Activated CD8-positive, alpha-beta T cell treated with anti-CD3 and anti-CD28 coated beads, Interleukin-2, amount 10 ng/mL, durations not matched to agents 7 days and 5 days (primary cell): ENCODE data around the gene MAPK13. TPM values are rescaled to one million over a fixed set of nuclear protein-coding genes. Genes with fewer than 3 reads are reported as not detected.

ENCODE experiments used
- ATAC-seq: fragments of 150-1000 bp; cut with Tn5 transposase; one replicate; pipeline ENCODE4 v1.10.0; 2021; ENCODE audit warnings: moderate library complexity
- CTCF ChIA-PET: fragments of 350-600 bp; sonication (Branson Sonifier 250); formaldehyde crosslinking; loops from one replicate; lab custom pipeline; 2021; ENCODE audit warnings: antibody characterized with exemption; lab: Charles Lee
- POLR2A ChIA-PET: fragments of 350-600 bp; sonication (Branson Sonifier 250); formaldehyde crosslinking; loops from one replicate; lab custom pipeline; 2021; ENCODE audit warnings: antibody characterized with exemption; lab: Charles Lee
- DNase-seq: peaks from one replicate; pipeline ENCODE4 v3.0.0-alpha.2; 2020
- H3K27ac Mint-ChIP-seq: one replicate; pipeline ENCODE4 v1.8.0; 2021; ENCODE audit warnings: mild to moderate bottlenecking, mixed read lengths
- H3K27me3 Mint-ChIP-seq: one replicate; pipeline ENCODE4 v1.8.0; 2021; ENCODE audit warnings: low read depth, mixed read lengths
- H3K36me3 Mint-ChIP-seq: one replicate; pipeline ENCODE4 v1.8.0; 2021; ENCODE audit warnings: low read depth, mixed read lengths
- H3K4me1 Mint-ChIP-seq: one replicate; pipeline ENCODE4 v1.8.0; 2021; ENCODE audit warnings: low read depth, mixed read lengths
- H3K4me3 Mint-ChIP-seq: one replicate; pipeline ENCODE4 v1.8.0; 2021; ENCODE audit warnings: mild to moderate bottlenecking, mixed read lengths
- H3K9me3 Mint-ChIP-seq: one replicate; pipeline ENCODE4 v1.8.0; 2022; ENCODE audit warnings: mixed read lengths; ENCODE audit not compliant: insufficient read depth
- total RNA-seq, 2 experiments: library from RNA; stranded (reverse); gene quantifications; one replicate each; pipeline ENCODE4 v1.2.3, GENCODE V29; 2021

The MAPK13 gene
- total RNA-seq, 2 experiments from 2014 or later, result 42.6 to 43.5 TPM

GRCh38 chr6:36186199-36186598 lies 55.9 kb downstream of the MAPK13 start:
- no peaks in the 10 kb centered on the region for H3K4me1 Mint-ChIP-seq
- CTCF ChIA-PET, result no interaction called here

DNA sequence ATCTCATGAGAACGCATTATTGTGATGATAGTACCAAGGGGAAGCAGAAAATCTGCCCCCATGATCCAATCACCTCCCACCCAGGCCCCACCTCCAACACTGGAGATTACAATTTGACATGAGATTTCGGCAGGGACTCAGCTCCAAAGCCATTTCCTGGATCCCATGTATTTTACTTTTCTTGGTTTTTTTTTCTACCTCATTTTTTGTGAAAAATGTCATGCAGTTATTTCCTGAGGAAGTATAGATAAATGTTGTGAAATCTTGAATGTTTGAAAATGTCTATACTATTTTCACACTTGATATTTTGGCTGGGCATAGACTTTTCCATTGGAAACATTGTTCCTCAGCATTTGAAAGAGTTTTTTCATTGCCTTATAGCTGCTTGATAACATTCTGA lies 57.1 kb downstream of the MAPK13 start:
- DNase-seq, result no peak
- no peaks in the 10 kb centered on the region for H3K9me3 Mint-ChIP-seq
- H3K27ac Mint-ChIP-seq, result no peak overlapping the region
- ChIA-PET POLR2A (no interaction called here), CTCF (no interaction called here)
- ATAC-seq, result no peak
- H3K36me3 Mint-ChIP-seq, result no peaks in the 10 kb centered on the region
- no peak overlapping the region for H3K4me3 Mint-ChIP-seq
- H3K4me1 Mint-ChIP-seq, result no peaks in the 10 kb centered on the region
- H3K27me3 Mint-ChIP-seq, result peaks cover 4% of the 10 kb centered on the region

More at GRCh38 chr6:36186199-36186598, 55.9 kb downstream of the MAPK13 start:
- H3K9me3 Mint-ChIP-seq, result no peaks in the 10 kb centered on the region
- no peaks in the 10 kb centered on the region for H3K36me3 Mint-ChIP-seq
- no peak overlapping the region for H3K27ac Mint-ChIP-seq
- POLR2A ChIA-PET, result no interaction called here
- DNase-seq (no peak), ATAC-seq (no peak)
- peaks cover 3% of the 10 kb centered on the region for H3K27me3 Mint-ChIP-seq
- no peak overlapping the region for H3K4me3 Mint-ChIP-seq

Other genes starting within 250 kb of the MAPK13 start
- gene SRPK1, start 209.4 kb upstream of the MAPK13 start, total RNA-seq, result 10 to 100 TPM; 81.2 to 86.3 TPM
- not detected for gene SLC26A8, start 105.9 kb upstream of the MAPK13 start, total RNA-seq
- 10 to 100 TPM; 59.3 to 59.5 TPM for gene MAPK14, start 102.7 kb upstream of the MAPK13 start, total RNA-seq
- 10 to 100 TPM; 17.5 to 19.4 TPM for gene BRPF3, start 66.2 kb downstream of the MAPK13 start, total RNA-seq
- gene PNPLA1, start 139.5 kb downstream of the MAPK13 start, total RNA-seq, result not detected
- not detected for gene BNIP5, start 206.4 kb downstream of the MAPK13 start, total RNA-seq